ENCODE data around the gene MYO5A.
"Not testable (repeated sequence)": the region's sequence is repeated elsewhere in the genome, so short reads cannot be mapped to it uniquely, and the experiment has no call there.

The MYO5A gene

DNA sequence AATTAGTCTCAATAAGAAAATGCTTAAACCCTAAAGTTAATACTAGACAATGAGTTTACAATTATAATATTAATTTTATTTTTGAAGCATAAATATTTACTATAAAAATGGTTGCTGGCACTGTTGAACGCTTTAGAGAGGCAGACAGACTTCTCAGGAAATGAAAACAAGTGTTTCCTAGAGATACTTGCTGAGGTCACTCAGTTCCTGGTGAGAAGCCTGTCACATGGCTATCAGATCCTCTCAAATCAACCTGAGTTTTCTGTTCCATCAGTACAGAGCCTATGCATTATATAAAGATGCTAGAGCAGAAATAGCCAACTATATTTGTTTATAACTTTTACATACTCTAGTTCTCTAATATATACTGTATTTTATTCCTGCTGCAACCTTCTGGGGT, 109.2 kb downstream of the MYO5A start:
- no peak for DNase-seq (ENCODE audit: low read depth in 3 of 3)

DNA sequence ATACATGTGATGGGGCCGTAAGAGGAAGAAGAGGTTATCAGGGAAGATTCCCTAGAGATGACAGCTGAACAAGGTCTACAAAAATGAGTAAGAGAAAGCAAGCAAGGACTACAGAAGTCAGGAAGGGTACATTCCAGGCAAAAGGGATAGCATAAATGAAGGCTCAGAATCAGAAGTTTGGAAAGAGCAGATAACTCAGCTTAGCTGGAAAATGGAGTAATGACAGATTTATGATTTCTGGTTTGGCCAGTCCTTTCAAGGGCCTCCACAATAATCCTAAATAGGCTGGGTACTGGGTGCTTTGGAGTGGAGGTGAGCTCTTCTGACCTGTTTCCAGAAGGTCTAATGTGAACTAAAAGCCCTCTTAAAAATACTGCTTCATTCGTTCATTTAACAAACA, 110.7 kb downstream of the MYO5A start:
- no peak for DNase-seq (ENCODE audit: low read depth in 3 of 3)

DNA sequence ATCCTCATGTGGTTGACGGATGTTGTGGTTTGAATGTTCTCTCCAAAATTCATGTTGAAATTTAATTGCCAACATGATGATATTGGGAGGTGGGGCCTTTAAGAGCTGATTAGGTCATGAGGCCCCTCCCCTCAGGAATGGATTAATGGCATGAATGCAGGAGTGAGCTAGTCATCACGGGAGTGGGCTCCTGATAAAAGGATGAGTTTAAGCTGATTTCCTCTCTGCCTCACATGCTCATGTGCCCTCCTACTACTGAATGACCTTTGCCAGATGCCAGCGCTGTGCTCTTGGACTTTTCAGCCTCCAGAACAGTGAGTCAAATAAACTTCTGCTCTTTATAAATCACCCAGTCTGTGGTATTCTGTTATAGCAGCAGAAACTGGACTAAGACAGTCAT, 111.2 kb downstream of the MYO5A start:
- DNase-seq (ENCODE audit: low read depth in 3 of 3) = no peak

DNA sequence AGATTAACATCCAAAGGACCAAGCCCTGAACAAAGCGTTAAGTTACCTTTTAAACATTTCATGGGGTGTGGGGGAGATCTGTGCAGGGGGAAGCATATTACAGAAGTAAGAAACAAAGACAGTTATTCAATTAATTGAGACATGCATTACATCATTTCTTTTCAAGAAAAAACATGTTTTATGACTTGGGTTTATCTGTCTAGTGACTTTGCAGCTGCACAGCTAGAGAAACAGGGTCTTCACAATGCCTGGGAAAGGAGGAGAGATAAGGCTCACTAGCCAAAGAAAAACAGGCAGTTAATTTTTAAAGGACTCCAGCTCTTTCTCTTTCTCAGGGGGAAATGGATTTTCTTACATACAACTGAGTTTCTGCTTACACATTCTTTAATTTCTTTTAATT, 112.1 kb downstream of the MYO5A start:
- DNase-seq (ENCODE audit: low read depth in 3 of 3) = not testable (repeated sequence)

DNA sequence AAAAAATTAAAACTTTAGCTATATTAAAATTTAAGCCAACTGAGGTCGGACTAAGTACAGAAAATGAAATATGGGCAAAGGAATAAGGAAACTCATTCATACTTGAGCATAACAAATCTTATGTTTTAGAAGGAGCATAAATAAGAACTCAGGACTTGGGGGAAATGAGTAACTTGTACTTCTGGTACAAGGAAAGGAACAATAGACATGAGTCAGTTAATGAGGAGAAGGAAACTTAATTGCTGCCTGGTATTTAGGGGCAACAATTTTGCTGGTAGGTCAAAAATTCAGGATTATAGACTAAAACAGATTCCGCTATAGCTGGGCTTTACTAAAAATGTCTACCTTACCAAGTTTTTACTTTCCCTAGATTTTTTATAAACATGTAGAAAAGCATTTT, 113.1 kb downstream of the MYO5A start:
- no peak for DNase-seq (ENCODE audit: low read depth in 3 of 3)

DNA sequence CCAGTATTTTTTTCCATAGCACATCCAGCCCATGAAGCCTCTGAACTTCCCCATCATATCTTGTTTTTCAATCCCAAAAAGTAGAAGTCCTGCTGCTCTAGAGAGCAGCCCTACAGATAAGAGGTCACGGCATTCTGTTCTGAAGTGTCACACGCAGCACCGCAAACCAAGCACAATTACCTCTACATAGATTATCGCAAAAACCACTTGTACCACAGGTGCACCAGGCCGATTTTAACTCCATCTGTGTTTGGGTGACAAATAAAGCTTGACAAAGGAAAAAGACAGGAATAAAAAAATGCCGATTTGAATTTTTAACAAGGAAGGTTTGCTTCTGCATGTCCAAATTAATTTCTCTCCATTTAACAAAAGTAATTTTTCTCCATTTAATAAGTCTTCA, 113.7 kb downstream of the MYO5A start:
- DNase-seq (ENCODE audit: low read depth in 3 of 3) = no peak

DNA sequence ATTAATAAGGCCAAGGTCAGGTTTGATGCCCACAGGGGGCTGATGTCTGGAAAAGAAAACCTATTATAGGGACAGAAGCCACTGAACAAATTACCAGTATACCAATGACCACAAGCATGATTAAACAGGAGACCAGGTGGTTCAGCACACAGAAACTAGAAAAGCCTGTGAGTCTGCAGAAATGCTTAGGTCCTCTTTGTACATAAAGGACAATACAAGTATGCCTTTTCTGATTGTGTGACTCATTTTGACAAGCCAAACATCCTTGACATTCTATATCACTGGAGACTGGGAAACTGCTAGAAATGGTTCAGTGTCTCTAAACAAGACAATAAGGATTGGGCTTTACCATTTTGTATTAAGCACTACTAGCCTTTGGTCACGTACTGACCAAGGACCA, 119.9 kb downstream of the MYO5A start:
- no peak for DNase-seq (ENCODE audit: low read depth in 3 of 3)

DNA sequence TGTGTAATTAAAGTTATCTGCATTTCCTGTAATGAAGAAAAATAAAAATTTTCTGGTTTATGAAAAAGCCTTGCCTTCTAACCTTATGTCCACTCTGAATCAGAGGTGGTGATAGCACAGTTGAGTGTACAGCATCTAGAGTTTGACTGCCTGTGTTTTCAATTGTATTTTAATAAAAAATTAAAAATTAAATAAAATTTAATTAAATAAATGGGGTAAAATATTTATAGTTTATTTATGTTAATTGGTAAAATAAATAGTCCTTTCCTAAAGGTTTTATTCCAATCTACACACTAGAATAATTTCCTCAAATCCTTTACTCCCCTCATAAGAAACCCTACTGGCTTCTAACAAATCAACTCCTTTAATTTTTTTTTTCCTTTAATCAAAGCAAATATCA, 121.3 kb downstream of the MYO5A start:
- no peak for DNase-seq (ENCODE audit: low read depth in 3 of 3)

DNA sequence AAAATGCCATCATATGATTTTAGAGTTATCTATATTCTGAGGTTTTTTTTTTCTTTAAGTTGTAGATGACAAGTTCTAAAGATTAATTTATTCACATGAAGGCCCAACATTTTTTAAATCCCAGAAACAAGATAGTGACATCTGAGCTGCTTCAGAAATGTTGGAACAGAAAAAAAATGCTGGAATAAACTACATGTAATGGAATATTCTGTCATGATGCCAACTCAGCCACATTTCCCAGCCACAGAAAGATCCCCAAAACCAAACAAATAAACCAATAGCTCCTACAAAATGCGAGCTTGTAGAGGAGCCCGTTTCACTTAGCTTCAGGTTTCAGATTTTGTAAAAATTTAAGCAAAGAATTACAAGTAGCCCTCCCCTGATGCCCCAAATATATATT, 122.1 kb downstream of the MYO5A start:
- DNase-seq (ENCODE audit: low read depth in 3 of 3) = no peak

DNA sequence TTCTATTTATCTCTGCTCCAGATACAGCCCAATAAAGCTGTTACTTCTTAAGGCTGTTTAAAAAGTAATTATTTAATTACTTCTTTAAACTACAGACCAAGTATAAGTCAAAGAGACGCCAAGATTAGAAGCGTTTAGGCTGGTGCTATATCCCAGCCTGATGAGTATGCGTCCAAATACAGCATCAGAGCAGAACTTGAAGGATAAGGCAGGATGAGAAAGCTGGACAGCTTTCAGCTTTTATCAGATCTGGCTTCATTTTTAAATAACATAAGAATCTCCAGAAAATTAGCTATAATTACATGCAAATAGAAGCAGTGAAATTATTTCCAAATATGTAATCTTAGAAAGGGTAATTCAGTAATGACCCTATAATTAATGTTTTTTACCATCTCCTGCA, 122.8 kb downstream of the MYO5A start:
- DNase-seq (ENCODE audit: low read depth in 3 of 3) = no peak

DNA sequence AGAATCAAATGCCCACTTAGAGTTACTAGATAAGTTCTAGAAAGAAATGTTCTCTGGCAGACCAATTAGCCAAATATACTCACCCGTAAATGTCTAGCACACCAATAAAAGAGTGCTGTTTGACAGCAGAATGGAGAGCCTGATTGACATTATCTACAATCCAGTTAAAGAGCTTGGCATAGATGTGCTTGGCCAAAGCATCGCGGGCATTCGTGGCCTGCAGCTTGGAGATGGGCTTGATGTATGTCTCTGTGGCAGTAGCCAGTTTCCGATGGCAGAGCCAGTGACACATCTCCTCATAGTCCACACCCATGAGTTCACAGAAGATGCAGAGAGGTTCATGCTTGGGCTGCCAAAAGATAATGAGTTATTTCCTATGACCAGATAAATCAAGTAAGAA, 131.6 kb downstream of the MYO5A start:
- no peak for DNase-seq (ENCODE audit: low read depth in 3 of 3)

DNA sequence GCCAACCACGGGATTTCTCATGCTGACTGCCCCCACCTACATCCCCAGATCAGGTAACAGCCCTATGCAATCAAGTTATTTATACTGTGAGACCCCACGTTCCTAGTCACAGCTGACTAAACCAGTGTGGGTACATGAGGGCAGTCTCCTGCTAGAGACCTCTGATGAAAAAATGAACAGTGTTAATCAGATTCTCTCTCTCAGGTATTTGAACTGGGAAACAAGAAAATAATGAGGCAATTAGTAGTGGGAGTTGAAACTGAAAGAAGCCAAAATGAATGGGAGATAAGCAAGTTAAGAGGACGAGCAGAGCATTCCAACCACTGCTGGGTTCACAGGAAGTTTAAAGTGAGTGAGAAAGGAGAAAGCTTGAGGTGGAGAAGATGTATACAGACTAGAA, 134.6 kb downstream of the MYO5A start:
- DNase-seq (ENCODE audit: low read depth in 3 of 3) = no peak

DNA sequence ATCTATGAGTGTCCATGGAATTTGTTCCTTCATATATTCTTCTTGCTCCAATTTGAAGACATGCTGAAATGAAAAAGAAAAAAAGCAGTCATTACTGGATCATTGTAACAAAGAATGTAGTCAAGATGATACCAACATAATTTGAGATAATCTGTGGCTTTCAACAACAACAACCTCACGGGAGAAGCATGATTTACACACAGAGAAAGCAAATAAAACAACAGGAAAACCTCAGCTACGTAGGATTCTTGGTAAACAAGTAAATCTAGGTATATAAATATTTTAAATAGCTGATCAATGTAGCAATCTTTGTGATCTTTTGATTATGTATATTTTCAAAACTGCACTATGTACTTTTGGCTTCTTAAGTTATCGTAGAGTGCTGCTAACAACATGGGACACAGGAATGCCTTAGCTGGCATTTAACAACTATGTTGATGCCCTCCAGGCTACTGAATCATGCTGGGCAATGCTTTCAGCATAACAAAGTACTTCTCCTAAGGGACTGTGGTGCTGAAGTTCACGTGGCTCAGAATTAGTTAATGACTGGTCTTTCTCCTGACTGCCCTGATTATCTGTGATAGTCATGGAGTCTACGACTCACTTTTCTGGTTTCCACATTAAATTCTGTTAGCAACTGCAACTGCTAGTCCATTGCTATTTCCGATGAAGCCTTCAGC, 136.5 kb downstream of the MYO5A start:
- DNase-seq (ENCODE audit: low read depth in 3 of 3) = no peak

DNA sequence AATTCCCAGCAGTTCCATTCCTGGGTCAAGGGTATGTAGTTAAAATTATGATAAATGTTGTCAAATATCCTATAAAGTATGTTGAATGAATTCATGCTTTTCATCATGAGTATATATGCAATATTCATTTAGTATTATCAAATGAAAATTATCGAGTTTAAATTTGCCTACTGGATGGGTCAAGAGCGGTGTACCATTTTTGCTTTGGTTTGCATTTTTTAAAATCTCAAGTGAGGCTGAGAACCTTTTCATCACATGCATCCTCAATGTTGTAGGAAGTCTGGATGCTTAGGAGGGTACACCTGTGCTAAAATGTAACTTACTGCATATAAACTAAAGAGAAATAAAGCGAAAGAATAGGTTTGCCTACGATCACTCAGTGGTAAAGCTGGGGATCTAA, 137.6 kb downstream of the MYO5A start:
- no peak for DNase-seq (ENCODE audit: low read depth in 3 of 3)

DNA sequence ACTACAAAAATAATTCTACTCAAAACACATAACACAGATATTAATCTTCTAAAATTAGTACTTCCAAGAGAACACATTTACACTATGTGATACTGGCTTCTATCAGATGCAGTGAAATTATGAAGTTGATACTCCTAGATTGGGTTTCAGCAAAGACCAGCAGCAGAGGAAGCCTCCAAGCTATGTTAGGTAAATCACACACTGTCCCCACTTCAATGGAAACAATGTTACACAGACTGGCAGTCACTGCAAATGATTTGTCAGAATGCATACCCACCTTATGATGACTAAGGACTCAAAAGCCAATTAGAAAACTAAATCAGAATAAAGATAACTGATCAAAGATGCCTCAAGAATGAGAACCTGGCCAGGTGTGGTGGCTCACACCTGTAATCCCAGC, 143.0 kb downstream of the MYO5A start:
- no peak for DNase-seq (ENCODE audit: low read depth in 3 of 3)

DNA sequence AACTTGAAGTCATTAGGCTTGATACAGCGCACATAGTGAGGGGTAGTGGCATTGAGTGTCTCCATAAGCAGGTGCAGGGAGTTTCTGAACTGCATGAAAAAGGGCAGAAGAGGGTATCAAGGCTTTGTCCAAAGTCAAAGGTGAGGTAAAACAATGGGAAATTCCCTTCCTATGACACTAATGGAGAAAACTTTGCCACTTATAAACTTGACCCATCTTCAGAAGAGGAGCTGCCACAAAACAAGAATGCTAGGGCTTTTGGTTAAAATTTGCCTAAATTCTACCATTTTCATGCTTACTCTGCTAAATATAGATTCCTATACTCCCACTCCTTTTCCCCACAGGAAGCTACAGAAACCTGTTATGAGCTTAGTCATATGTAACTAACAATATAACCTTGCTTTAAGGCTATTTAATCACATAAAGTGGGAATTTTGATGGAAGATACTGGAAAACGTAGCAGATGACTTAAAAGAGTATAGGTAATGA, 145.5 kb downstream of the MYO5A start:
- DNase-seq (ENCODE audit: low read depth in 3 of 3) = no peak

DNA sequence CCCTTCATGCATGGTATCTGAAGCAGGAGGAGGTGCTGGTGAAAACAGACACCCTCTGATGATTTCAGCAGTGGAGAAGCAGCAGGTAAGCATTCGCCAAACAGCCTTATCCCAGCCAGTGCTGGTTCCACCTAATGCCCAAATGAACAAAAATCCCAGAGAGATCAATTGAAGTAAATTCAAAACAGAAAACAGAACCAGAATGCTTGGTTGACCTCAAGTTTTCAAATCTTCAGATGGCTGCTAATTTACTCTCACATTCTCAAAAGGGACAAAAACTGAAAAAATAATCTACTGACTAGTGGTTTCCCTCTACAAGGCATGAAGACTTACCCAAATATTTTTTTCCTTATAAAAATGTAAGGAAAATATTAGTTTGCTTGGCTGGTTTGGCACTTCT, 146.0 kb downstream of the MYO5A start:
- DNase-seq (ENCODE audit: low read depth in 3 of 3) = no peak

DNA sequence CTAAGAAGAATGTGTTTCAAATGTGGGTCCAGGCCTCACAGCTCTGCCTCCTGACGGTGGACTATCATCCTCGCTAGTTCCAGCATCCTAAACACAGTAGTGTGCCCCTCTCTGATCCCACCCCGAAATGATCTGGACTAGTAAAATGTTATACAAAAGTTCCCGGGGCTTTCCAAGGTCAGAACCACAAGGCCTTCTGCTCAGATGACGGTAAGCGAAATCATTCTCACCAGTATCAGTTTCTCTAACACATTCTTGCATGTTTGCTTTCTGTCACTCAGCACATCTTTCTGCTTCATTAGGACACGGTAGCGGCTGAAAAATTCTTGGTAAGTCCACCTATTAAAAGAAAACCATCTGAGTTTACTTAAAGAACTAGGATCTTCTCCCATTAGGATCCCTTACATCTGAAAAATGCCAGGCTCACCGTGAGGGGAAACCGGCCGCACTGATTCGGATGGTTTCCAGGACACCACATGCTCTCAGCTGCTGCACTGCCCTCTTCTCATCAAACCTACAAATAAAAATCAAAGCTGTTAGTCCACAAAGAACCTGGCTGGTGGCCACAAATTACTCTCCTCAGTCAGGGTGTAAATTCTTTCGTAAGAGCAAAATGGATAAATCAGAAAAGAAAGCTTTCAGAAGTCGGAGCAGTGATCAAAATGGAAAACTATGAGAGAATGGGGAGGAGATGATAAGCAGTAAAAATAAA, 149.1 kb downstream of the MYO5A start:
- no peak for DNase-seq (ENCODE audit: low read depth in 3 of 3)

DNA sequence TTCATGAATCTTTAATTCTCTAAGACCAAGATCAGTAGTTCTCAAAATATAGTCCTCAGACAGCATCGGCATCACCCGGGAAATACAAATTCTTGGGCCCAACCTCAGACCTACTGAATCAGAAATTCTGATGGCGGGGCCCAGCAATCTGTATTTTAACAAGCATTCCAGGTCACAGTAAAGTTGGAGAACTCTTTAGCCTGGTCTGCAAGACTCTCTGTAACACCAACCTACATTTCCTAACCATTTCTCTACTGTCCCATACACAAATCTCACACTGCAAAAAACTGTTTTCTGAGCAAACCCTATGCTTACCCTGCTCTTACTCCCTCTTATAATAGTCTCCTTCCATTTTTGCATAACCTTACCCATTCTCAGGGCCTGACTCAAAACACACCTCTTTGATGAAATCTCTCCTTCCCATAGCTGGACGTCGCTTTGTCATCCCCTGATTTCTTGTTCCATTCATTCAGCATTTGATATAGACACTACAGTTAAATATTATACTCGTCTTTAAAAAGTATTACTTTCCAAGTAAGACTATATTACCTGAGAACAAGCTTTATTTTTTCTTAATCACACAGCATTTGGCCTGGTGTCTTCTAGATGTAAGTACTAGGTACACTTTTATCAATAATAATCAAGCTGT, 149.8 kb downstream of the MYO5A start:
- DNase-seq (ENCODE audit: low read depth in 3 of 3) = no peak

DNA sequence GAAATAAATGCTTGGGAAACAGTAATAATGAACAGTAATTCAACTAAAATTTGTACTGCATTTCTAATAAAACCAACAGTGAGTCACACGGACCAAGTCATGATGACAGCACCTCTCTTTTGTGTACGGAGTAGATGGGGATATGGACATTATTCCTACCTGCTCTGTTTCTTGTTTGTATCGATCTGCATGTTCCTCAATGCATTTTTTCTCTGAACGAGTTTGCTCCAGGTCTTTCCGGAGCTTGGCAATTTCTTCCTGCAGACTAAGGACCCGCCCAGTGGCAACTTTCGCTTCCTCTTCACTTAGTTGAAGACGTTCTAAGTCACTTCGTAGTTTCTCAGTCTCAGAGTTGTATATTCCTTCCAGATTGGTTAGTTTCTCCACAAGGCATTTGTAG, 158.7 kb downstream of the MYO5A start:
- DNase-seq (ENCODE audit: low read depth in 3 of 3) = no peak

DNA sequence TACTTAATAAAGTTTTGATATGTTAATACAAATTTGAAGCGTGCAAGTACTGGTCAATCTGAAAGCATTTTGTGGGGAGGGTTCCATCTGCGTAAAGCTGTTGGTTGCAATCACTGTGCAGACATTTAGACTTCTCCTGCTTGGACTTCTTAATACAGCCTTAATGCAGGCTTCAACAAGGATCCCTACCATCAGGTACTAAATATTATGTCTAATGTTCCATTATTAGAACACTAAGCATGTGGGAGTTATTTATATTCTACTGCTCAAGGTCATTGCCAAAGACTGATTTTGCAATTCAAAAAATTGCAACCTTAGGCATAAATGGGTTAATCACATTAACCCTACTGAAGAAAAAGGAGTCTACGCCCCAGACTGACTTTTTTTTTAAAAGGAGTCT, 159.2 kb downstream of the MYO5A start:
- DNase-seq (ENCODE audit: low read depth in 3 of 3) = no peak

DNA sequence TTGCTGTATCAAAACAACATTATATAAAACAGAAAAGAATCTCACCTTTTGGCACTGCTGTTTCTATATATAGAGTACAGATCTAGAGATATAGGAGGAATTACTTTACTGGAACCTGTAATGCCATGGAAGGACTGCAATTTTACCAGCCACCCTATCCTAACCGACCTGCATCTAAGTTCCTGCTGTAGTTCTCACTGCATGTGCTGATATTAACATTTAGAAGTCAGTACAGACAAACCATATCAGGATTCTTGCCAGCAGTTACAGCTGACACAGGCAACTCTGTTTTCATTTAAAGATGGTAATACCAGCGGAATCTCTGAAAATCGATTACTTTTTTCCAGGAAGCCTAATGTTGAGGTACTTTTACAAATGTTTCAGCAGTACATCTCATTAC, 159.7 kb downstream of the MYO5A start:
- DNase-seq (ENCODE audit: low read depth in 3 of 3) = no peak

DNA sequence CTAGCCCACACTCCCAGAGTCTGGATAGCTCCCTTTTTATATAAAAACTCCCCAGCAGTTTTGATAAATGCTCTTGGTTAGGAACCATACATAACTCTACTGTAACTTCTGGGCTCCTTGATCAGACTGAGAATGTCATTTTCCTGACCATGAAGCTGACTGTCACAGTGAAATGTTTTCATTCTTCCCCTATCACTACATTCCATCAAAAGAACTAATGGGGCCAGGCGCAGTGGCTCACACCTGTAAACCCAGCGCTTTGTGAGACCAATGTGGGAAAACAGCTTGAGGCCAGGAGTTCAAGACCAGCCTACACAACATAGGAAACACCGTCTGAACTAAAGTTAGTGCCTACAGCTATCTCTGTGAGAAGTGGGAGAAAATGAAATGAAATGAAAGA, 160.3 kb downstream of the MYO5A start:
- no peak for DNase-seq (ENCODE audit: low read depth in 3 of 3)
